Erythroblast (primary cell): ENCODE data around the gene PNMA6A.
"Not testable (repeated sequence)": the region's sequence is repeated elsewhere in the genome, so short reads cannot be mapped to it uniquely, and the experiment has no call there.

Source experiments
- DNase-seq, 2 experiments: peaks; one replicate each; lab custom pipeline; 2025; lab: John Stamatoyannopoulos, UW
- GATA1 ChIP-seq: IDR thresholded peaks from 2 replicates; pipeline ENCODE4 v1.6.1; 2011; ENCODE audit warnings: low read depth, mild to moderate bottlenecking, control low read depth, low read length, moderate library complexity
- POLR2A ChIP-seq: IDR thresholded peaks from 2 replicates; pipeline ENCODE4 v1.6.1; 2011; ENCODE audit warnings: mild to moderate bottlenecking, low read length

PNMA6A gene

GRCh38 chrX:153061732-153062131, 10.5 kb upstream of the PNMA6A start:
- TF ChIP-seq GATA1 (no peak), POLR2A (no peak)
- DNase-seq = peak in 1 of 2 experiments; percentile 49

GRCh38 chrX:153063315-153063714, 8.9 kb upstream of the PNMA6A start:
- no peak for TF ChIP-seq GATA1
- TF ChIP-seq POLR2A = no peak
- no peak for DNase-seq

DNA sequence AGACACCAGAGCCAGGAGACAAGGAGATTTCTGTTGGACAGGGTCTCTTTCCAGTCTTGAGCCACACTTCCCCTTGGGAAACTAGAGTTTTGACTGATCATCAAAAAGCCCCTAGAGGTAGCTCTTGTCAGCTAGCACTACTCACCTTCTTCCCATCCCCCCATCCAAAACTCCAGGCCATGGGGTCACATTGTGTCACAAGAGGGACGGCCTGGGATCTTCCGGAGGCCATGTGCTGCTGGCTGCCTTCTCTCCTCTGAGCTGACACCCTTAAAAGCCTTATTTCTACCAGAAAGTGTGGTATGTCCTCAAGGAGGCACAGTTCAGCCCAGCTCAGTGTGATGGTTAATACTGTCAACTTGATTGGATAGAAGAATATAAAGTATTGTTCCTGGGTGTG, 8.2 kb upstream of the PNMA6A start:
- DNase-seq = no peak
- TF ChIP-seq POLR2A = no peak
- no peak for TF ChIP-seq GATA1

DNA sequence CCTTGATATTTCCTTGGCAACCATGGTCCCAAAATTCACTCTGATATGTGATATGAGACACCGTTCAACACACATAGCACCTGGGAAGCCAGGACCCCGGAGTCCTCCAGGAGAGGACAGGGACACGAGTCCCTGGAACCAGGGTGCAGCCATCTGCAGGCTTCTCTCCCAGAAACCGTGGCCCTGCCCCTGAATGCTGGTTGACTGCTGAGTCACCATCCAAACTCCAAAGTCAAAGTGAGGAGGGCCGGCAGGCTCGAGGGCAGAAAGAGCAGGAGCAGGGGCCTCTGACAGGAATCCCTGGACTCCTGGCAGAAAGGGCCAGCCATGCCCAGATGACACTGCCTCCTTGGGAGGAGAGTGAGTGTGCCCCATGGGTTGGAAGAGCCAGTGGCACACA, 6.9 kb upstream of the PNMA6A start:
- peak in 1 of 2 experiments; percentile 1 for DNase-seq
- TF ChIP-seq POLR2A = no peak
- TF ChIP-seq GATA1 = no peak

DNA sequence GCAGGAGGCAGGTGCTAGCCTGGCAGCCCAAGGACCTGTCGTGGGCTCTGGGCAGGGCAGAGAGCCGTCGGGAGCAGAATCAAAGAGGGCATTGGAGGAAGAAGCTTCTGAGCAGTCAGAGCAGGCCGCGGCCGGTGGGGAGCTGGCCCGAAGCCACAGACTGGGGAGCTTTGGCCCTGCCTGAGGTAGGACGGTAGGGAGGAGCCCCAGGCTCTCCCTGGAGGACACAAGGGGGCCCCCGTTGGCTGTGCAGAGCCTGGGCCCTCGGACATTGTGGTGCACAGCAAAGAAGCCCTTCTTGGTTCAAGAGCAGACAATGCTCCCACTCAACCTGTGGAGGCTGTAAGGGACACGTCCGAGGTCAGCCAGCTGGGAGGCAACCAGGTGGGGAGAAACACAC, 5.9 kb upstream of the PNMA6A start:
- DNase-seq = not testable (repeated sequence)

DNA sequence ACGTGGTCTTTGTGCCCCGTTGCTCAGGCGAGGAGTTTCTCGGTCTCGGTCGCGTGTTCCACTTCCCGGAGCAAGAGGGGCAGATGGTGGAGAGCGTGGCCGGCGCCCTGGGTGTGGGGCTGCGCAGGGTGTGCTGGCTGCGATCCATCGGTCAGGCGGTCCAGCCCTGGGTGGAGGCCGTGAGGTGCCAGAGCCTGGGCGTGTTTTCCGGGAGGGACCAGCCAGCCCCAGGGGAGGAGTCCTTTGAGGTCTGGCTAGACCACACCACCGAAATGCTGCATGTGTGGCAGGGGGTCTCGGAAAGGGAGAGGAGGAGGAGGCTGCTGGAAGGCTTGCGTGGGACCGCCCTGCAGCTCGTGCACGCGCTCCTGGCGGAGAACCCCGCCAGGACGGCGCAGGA, 1.1 kb downstream of the PNMA6A start:
- DNase-seq = not testable (repeated sequence)

GRCh38 chrX:153074262-153074899, 2.1 kb downstream of the PNMA6A start:
- no peak for DNase-seq
- TF ChIP-seq POLR2A (no peak), GATA1 (no peak)

DNA sequence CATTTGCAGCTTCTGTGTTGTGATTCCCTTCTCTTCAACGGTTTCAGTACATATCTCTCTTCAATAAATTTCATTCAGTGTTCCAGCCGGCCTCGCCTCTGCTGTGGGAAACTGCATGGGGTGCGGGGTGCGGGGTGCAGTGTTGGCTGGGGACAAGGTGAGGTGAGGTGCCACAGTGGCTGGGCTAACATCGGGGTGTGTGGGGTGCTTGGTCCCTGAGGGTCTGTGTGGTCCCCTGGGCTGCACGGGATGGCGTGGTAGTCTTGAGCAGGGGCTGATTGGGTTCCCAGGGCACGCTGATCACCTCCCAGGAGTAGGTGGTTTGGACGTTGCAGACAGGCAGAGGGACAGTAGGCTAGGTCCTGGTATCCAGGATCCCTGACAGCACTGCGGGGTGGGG, 2.7 kb downstream of the PNMA6A start:
- TF ChIP-seq GATA1 = no peak
- TF ChIP-seq POLR2A = no peak

DNA sequence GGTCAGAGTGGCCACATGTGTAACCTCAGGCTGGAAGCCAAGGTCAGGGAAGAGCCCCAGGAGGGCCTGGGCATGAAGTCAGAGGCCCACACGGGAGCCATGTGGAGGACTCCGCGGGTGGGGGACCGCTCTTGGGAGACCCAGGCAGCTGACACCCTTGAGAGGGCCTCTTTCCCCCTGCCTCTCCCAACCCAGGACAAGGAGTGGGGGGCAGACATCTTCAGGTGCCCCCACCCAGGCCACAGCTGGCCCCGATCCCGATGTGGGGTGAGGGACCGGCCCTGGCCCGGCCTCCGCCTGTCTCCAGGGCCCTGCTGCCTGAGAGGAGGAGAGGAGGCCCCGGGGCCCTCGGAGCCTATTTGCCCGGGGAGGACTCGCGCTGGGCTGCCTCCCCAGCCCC, 3.1 kb downstream of the PNMA6A start:
- TF ChIP-seq GATA1 (no peak), POLR2A (no peak)
- DNase-seq = no peak

More for the DNA sequence above, 2.7 kb downstream of the PNMA6A start:
- DNase-seq = no peak

GRCh38 chrX:153077437-153078135, 5.3 kb downstream of the PNMA6A start:
- DNase-seq = not testable (repeated sequence)

- DNase-seq = not testable (repeated sequence)
Observed at GRCh38 chrX:153083238-153083923, 11.1 kb downstream of the PNMA6A start.

- DNase-seq = no peak
- TF ChIP-seq POLR2A (no peak), GATA1 (no peak)
Observed at GRCh38 chrX:153102418-153102817, 30.2 kb downstream of the PNMA6A start.

GRCh38 chrX:153104959-153105358, 32.7 kb downstream of the PNMA6A start:
- DNase-seq = not testable (repeated sequence)

- not testable (repeated sequence) for DNase-seq
Observed at GRCh38 chrX:153106092-153106801, 34.0 kb downstream of the PNMA6A start.

GRCh38 chrX:153110735-153111134, 38.5 kb downstream of the PNMA6A start:
- not testable (repeated sequence) for DNase-seq

DNA sequence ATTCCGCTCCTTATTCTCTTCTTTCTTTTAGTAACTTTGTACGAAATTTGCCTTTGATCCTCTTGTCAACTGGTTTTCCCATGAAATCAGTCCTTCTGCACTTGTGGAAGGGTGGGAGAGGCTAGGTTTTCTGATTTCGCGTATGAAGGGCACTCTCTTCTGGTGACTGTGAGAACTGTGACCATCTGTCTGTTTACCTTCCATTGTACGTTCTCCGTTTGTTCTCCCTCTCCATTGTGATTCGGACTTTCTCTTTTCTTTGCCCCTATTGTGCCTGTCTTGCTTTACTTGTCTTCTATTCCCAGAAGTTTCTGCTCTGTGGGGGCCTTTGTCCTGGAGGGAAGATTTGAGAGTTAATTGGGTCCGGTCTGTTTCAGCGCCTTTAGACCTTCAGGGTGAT, 41.6 kb downstream of the PNMA6A start:
- not testable (repeated sequence) for DNase-seq

DNA sequence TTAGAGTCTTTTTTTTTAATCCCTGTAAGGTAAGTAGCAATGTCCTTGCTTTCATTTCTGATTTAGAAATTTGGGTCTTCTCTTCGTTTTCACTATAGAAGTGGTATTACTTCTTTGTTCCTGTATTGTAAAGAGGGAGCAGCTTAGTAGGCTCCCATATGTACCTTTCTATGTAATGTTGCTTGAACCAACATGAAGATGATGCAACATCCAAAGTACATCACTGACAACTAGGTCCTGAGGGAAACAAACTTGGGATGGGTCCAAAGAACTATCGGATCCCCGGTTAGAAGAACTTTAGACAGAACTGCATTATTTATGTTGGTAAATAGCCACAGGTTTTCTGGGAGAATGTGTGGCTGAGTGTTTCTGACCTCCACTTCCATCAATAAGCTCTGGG, 45.5 kb downstream of the PNMA6A start:
- not testable (repeated sequence) for DNase-seq

GRCh38 chrX:153120230-153120629, 48.0 kb downstream of the PNMA6A start:
- not testable (repeated sequence) for DNase-seq

GRCh38 chrX:153123468-153123867, 51.2 kb downstream of the PNMA6A start:
- DNase-seq = not testable (repeated sequence)
